Activated CD8-positive, alpha-beta memory T cell treated with anti-CD3 and anti-CD28 coated beads, Interleukin-2, amount 50 U/mL, for 24 hours (primary cell): ENCODE measurements around the gene FRY.

ENCODE experiments used
- DNase-seq: peaks from one replicate; pipeline ENCODE4 v3.0.0-alpha.2; 2020; ENCODE audit errors: extremely low read depth

The FRY gene

GRCh38 chr13:32134241-32135055 lies 102.9 kb downstream of the FRY start:
- DNase-seq: no peak

DNA sequence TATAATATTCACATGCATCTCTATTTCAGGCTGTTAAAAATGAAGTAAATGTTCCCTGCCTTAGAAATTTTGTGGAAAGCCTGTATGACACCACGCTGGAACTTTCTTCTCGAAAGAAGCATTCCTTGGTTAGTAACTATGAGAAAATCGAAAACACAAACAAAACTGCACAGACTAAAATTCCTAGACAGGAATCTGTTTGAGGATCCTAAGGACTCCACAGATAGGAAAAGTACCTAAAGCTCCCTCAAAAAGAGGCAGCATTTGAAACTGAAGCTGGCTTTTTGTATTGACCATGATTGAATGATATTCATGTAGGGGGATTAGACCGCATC lies 103.4 kb downstream of the FRY start:
- no peak for DNase-seq

- DNase-seq: no peak
Measured at GRCh38 chr13:32135655-32136054, 104.1 kb downstream of the FRY start.

- DNase-seq: no peak
Measured at GRCh38 chr13:32136061-32136460, 104.5 kb downstream of the FRY start.

GRCh38 chr13:32136716-32137115 lies 105.1 kb downstream of the FRY start:
- DNase-seq: no peak

GRCh38 chr13:32139251-32139650 lies 107.7 kb downstream of the FRY start:
- no peak for DNase-seq

DNA sequence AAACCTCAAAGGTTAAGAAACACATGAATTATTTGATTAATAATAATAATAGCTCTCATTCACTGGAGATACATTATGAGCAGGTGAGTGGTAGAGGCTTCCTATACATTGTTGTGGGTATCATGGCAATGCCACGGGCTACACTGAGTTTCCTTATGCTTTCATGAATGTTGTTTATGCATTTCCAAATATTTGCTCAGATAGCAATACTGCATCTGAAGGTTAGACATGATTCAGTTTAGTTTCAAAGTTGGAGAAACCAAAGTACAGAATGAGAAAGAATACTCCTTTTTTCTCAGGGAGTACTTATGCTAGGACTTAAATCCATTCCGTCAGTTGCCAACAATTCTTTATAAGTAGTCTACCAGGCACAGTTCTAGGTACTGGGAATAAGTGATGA lies 108.5 kb downstream of the FRY start:
- DNase-seq: no peak

GRCh38 chr13:32141462-32141861 lies 109.9 kb downstream of the FRY start:
- DNase-seq: no peak

- DNase-seq: no peak
Measured at GRCh38 chr13:32142115-32142514, 110.5 kb downstream of the FRY start.

DNA sequence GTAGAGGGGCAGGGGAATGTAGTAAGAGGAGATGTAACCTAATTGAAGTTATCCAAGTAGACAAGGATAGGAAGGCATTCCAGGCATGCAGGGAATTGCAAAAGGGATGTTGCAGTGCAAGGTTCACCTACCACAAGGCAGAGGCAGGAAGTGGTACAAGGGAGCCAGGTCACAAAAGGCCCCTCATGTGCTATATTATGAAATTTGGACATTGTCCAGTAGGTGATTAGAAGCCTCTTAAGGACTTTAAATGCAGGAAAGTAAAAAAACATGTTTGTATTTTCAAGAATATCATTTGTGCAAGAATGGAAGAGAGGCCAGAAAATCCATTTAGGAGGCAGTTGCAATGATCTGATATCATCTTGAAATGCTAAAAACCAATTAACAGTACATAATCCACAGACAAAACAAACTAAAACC lies 111.4 kb downstream of the FRY start:
- no peak for DNase-seq

DNA sequence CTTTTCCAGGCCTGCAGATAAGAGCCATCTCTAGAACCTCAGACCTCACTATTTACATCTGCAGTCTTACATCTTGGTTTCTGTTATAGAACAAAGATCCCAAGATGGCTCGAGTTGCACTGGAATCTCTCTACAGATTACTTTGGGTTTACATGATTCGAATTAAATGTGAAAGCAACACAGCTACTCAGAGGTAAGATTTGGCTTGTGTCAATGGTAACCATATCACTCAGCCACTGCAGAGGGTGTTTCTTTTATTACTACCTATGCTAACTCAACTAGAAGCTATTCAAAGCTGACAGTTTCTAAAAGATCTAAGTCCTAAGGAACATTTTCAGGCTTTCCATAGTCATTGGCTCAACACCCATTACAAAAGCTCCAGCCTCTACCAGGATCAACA lies 115.6 kb downstream of the FRY start:
- DNase-seq: no peak

DNA sequence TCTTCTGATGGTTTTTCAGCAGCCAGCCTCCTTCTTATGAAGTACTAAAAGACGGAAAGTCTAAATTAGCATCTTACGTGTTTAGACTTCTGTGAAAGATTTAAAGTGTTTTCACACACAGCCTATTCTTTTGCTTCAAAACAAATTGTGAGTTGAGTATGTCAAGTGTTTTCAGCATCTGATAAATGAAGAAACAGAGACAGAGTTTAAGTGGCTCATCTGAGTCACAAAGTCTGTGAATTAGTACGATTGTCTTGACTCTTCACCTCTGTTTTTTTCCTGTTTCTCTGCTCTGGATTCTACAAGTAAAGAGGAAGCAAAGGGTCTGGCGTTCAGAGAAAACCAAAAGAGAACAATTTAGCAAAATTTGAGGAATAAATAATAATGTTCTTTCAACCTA lies 116.4 kb downstream of the FRY start:
- no peak for DNase-seq

- no peak for DNase-seq
Measured at GRCh38 chr13:32150239-32150638, 118.7 kb downstream of the FRY start.

DNA sequence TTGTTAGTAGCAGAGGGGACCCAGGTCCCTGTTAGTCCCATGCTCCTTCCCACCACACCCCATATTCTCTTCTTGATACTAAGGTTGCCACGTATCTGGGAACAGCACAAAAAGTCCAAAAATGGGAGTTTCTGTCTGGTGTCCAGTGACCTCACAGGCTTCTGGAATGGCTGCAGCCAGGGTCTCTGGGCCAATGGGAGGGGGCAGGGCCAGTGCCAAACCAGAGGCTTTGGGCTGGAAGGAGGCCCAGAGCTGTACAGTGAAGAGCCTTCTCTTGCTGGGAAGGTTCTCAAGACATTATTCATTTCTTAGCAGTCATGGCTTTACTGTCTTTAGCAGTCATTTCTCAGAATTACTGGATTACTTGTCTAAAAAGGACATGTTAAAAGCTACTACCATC lies 119.2 kb downstream of the FRY start:
- no peak for DNase-seq

- no peak for DNase-seq
Measured at GRCh38 chr13:32151240-32151639, 119.7 kb downstream of the FRY start.

DNA sequence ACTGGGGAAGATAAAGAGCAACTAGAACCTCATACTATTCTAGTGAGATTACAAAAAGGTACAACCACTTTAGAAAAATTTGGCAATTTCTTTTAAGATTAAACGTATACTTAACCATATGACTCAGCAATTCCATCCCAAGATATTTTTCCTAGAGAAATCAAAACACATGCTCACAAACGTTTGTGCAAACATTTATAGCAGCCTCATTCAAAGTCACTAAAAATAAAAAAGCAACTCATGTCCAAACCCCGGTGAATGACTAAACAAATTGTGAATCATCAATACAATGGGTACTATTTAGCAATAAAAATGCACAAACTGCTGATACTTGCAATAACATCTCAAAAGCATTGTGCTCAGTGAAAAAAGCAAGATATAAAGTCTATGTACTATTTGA lies 121.5 kb downstream of the FRY start:
- no peak for DNase-seq

GRCh38 chr13:32159137-32159869 lies 127.7 kb downstream of the FRY start:
- DNase-seq: no peak

DNA sequence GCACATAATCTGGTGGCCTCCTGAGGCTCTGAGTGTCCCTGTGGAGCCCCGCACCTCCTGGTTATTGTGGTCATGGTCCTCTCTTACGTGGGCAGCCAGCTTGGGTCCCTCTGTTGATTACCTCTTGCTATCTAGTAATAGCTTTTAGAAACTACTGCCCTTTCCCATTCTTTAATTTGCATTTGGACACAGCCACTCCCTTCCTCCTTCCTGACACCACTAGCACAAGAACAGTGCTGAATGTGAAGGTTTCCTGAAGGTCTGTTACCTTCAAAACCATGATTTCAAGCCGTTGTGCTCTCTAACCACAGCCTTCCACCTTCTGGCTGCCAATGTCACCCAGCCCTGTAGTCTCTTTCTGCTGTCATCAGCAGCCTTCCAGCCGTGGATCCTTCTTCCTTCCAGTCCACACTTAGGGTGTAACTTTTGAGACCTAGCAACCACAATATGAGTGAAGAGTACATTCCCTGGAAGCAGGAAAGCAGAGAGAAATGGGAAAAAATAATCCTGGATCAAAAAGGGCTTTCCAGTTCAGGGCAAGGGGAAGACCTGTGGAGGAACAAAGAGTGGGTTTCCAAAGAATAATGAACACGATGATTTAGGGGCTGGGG lies 130.9 kb downstream of the FRY start:
- DNase-seq: no peak

DNA sequence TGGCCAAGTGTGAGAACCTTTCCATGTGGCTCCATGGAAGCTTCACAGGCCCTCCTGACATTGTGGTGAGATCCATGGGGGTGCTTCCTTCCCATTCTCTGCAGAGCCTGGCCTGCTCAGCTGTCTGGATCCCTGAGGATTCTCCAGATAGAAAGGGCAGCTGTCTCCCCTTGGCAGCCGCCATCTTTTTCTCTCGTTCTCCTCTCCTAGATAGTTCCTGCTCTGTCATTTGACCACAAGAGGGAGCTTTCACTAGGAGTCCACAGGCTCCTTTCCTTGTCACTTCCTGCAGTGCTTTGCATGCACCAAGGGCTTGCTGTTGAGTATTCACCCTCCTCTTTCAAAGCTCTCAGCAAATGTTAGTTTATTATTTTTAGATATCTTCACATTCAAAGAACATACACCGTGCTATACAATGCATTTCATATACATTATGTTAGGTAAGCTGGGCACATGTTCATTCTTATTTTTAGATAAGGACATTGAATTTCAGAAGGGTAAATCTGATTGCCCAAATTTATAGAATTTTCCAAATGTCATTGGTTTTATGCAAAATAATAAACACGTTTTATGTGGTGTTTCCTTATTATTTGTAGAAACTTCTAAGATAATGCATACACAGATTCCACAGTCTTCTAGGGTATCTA lies 133.2 kb downstream of the FRY start:
- no peak for DNase-seq

- no peak for DNase-seq
Measured at GRCh38 chr13:32165796-32166195, 134.2 kb downstream of the FRY start.

DNA sequence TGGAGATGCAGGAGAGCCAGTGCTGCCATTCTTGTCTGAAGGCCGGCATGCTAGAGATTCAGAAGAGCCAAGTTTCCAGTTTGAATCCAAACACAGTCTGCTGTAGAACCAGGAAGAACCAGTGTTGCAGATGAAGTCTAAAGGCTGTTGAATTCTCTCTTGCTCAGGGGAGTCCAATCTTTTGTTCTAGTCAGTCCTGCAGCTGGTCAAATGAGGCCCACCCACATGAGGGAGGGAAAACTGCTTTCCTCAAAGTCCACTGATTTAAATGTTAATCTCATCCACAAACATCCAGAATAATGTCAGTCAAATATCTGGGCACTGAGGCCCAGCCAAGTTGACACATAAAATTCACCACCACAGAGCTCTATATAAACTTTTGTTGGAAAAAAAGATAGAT lies 136.6 kb downstream of the FRY start:
- DNase-seq: no peak

GRCh38 chr13:32170841-32171240 lies 139.3 kb downstream of the FRY start:
- DNase-seq: no peak

DNA sequence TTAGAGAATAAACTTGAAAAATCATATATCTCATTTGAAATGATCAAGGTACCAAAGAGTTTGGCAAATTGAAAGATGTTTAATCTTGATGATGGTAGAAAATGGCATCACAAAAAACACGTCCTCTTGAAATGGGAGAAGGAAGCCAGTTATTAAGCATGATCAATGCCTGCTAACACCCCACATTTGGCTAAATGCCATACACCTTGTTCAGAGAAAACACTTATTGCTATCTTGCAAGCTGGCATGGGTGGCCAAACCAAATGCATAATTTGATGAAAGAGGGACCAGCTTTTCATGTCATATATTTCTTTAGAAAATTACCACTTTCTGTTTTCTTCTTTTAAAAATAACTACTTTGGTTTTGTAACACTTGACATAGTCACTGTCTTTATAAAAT lies 142.3 kb downstream of the FRY start:
- DNase-seq: no peak
